Spleen (tissue), 11 donors: ENCODE data around the gene CCNT2. TPM values are rescaled to one million over a fixed set of nuclear protein-coding genes. Genes with fewer than 3 reads are reported as not detected.

Source experiments
- DNase-seq: peaks from one replicate; pipeline ENCODE4 v3.0.0-alpha.2; 2020
- H3K27ac ChIP-seq, 8 donors: fragments of 200-600 bp; sonication (generic) in 7 of 8; 1 replicate in 4 of 8; 2 replicates in 4 of 8; pipeline versions ENCODE4 v1.5.0 to v1.8.0; 2016 to 2021; ENCODE audit warnings: inconsistent platforms in 4 of 8, mild to moderate bottlenecking in 4 of 8, moderate library complexity in 1 of 8
- H3K27me3 ChIP-seq, 7 donors: fragments of 200-600 bp; sonication (generic) in 6 of 7; replicated peaks in 1 of 7; 1 replicate in 4 of 7; 2 replicates in 3 of 7; pipeline versions ENCODE4 v1.5.0 to v1.8.0; 2016 to 2021; ENCODE audit warnings: inconsistent platforms in 3 of 7, mild to moderate bottlenecking in 1 of 7
- H3K36me3 ChIP-seq, 6 donors: fragments of 200-600 bp; sonication (generic) in 5 of 6; 1 replicate in 4 of 6; 2 replicates in 2 of 6; pipeline versions ENCODE4 v1.5.0 to v1.8.0; 2016 to 2021; ENCODE audit warnings: inconsistent platforms in 2 of 6
- H3K4me1 ChIP-seq, 6 donors: fragments of 200-600 bp; sonication (generic) in 5 of 6; 1 replicate in 3 of 6; 2 replicates in 3 of 6; pipeline versions ENCODE4 v1.5.0 to v1.8.0; 2016 to 2021; ENCODE audit warnings: inconsistent platforms in 3 of 6
- H3K4me3 ChIP-seq, 8 donors: fragments of 200-600 bp; sonication (generic) in 7 of 8; 1 replicate in 4 of 8; 2 replicates in 4 of 8; pipeline versions ENCODE4 v1.5.0 to v1.8.0; 2016 to 2021; ENCODE audit warnings: inconsistent platforms in 4 of 8, mild to moderate bottlenecking in 4 of 8, moderate library complexity in 2 of 8
- H3K9me3 ChIP-seq, 8 donors: fragments of 200-600 bp; sonication (generic) in 7 of 8; 1 replicate in 4 of 8; 2 replicates in 4 of 8; pipeline versions ENCODE4 v1.5.0 to v1.8.0; 2016 to 2021; ENCODE audit warnings: inconsistent platforms in 4 of 8
- POLR2A ChIP-seq, 3 donors: fragments of 450-650 bp; IDR thresholded peaks; one replicate each; pipeline ENCODE4 v1.5.1; 2017; ENCODE audit warnings: antibody characterized with exemption in 3 of 3, mild to moderate bottlenecking in 1 of 3
- POLR2AphosphoS5 ChIP-seq, 3 donors: sonication (generic); formaldehyde crosslinking; IDR thresholded peaks; one replicate each; pipeline ENCODE4 v1.5.1; 2017; ENCODE audit warnings: antibody characterized with exemption in 3 of 3
- WGBS, 5 donors: extraction: QIAGEN DNeasy Blood & Tissue Kit in 3 of 5; methylation state at CpG; one replicate each; pipeline versions ENCODE4 v1.1.5 to v1.1.7; 2013 to 2018; 5-methylcytosine and 5-hydroxymethylcytosine counted together
- intact Hi-C: fragments of 100-400 bp; cut with DNase I; formaldehyde crosslinking; loops from one replicate; pipeline ENCODE4 v1.15.0; 2023; ENCODE audit warnings: low total_unique reads
- polyA plus RNA-seq, 3 donors: library from polyadenylated mRNA; stranded (reverse); fragments of 200-250 nt; gene quantifications; one replicate each; pipeline ENCODE4 v1.2.1, GENCODE V29; 2013
- total RNA-seq, 7 donors: library from RNA; depleted of rRNA in 3 of 7; stranded (reverse); fragments of >200 nt in 3 of 7; fragmentation: NEBNext Ultra II Directional in 4 of 7; extraction: Animal tissue kit (Norgen Biotek cat#: 25700) in 4 of 7; gene quantifications; one replicate each; pipeline versions ENCODE4 v1.1.0 to v1.2.1, GENCODE V29; 2016 to 2021
- TF ChIP-seq, protein P1 (sequence below), 11 experiments: fragments of 200-600 bp in 7 of 11; fragments of 450-650 bp in 4 of 11; sonication (generic) in 4 of 11; IDR thresholded peaks in 8 of 11; conservative IDR thresholded peaks in 3 of 11; 1 replicate in 7 of 11; 2 replicates in 4 of 11; pipeline versions ENCODE4 v1.4.0 to v1.8.0; 2016 to 2021; ENCODE audit warnings: antibody characterized with exemption in 11 of 11, inconsistent platforms in 4 of 11, mild to moderate bottlenecking in 1 of 11
- donor health status: healthy with polysubstance abuse.
- donor health status: DM: no; HTN: no; CAD: no; lungs with moderate emphysema.
- donor health status: DM: no; HTN: no; CAD: no.
- donor health status: Bipolar disorder and iron deficiency.
- donor health status: healthy.
- donor health status: DM: no; HTN: no; CAD: no.
- donor health status: DM: yes; HTN: yes; CAD: no.

CCNT2 gene
- total and polyA plus RNA-seq, 10 donors = 10.1 to 56.5 (median 47.6) TPM

DNA sequence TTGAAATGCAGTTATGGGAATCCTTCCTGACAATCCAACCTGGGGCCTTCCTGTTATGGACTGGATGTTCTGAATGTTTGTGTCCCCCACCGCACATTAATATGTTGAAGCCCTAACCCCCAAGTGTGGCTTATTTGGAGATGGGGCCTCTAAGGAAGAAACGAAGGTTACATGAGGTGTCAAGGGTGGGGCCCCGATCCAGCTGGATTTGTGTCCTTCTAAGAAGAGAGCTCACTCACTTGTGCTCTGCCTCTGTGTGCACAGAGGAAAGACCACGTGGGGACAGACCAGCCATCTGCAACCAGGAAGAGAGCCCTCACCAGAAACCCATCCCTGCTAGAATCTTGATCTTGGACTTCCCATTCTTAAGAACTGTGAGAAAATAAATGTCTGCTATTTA, 84.2 kb downstream of the CCNT2 start:
- no peak for DNase-seq
- Histone ChIP-seq H3K4me3 (no peak overlapping the region), H3K9me3 (no peaks in the 10 kb centered on the region), H3K4me1 (peaks cover 0 to 9% (median 6%) of the 10 kb centered on the region in 6 donors), H3K36me3 (no peaks in the 10 kb centered on the region), H3K27ac (no peak overlapping the region), H3K27me3 (peaks cover 0 to 32% (median 8%) of the 10 kb centered on the region in 7 donors)
- WGBS, 5 donors = 82 to 90% (median 87%) methylated on average over 4 of the region's 4 CpGs
- TF ChIP-seq POLR2AphosphoS5 (IDR thresholded peaks at IDR 0.05) = no peak
- TF ChIP-seq, protein P1, sequence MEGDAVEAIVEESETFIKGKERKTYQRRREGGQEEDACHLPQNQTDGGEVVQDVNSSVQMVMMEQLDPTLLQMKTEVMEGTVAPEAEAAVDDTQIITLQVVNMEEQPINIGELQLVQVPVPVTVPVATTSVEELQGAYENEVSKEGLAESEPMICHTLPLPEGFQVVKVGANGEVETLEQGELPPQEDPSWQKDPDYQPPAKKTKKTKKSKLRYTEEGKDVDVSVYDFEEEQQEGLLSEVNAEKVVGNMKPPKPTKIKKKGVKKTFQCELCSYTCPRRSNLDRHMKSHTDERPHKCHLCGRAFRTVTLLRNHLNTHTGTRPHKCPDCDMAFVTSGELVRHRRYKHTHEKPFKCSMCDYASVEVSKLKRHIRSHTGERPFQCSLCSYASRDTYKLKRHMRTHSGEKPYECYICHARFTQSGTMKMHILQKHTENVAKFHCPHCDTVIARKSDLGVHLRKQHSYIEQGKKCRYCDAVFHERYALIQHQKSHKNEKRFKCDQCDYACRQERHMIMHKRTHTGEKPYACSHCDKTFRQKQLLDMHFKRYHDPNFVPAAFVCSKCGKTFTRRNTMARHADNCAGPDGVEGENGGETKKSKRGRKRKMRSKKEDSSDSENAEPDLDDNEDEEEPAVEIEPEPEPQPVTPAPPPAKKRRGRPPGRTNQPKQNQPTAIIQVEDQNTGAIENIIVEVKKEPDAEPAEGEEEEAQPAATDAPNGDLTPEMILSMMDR (IDR thresholded peaks at IDR 0.05 in 8 of 11, conservative IDR thresholded peaks at IDR 0.05 in 3 of 11) = no peak
- TF ChIP-seq POLR2A (IDR thresholded peaks at IDR 0.05) = no peak
- intact Hi-C loops = no loop called here

DNA sequence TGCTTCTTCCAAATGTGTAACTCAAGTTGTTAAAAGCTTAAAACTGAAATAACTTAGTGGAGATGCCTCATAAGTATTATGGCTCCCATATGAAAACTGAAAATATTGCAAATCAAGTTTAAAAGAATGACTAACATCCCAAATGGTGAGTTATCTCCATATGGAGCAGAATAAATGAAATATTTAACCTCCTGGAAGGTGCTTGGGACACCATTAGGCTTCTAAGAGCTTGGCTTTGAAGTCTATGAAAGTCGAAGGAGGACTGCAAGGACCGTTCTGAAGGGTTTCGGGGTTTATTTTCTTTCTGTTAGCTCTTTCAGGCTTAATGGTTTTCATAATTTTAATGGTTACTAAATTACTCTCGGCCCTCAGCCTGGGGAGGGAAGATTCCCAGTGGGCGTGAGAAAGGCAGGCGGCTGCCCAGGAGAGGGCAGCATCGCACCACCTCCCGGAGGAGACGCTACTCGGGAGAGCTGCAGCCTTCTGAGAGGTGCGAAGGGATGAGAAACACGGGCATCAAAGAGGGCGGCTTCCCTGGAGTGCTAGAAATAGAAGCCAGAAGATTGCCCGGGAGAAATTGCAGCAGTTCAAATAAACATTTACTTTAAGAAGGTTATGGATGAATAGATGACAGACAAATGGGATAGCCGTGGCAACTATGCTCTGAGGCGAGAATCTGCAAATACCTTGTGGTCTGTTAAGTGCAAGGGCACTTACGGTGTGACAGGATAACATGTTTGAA, 85.6 kb downstream of the CCNT2 start:
- Histone ChIP-seq H3K27me3 (peaks cover 0 to 44% (median 12%) of the 10 kb centered on the region in 7 donors), H3K4me3 (no peak overlapping the region), H3K4me1 (peaks cover 0 to 9% (median 6%) of the 10 kb centered on the region in 6 donors), H3K36me3 (no peaks in the 10 kb centered on the region), H3K9me3 (no peaks in the 10 kb centered on the region), H3K27ac (no peak overlapping the region)
- TF ChIP-seq POLR2A (IDR thresholded peaks at IDR 0.05) (no peak), POLR2AphosphoS5 (IDR thresholded peaks at IDR 0.05) (peak in 2 of 3 donors; percentile 20 to 41)
- TF ChIP-seq, protein P1 (IDR thresholded peaks at IDR 0.05 in 8 of 11, conservative IDR thresholded peaks at IDR 0.05 in 3 of 11) = peak; percentile 51 to 91 (median 80)
- DNase-seq = peak; percentile 90
- intact Hi-C loops = loop anchor here (2.0 kb wide), 1 partner anchor 705 kb away; no protein-coding TSS in a partner anchor
- WGBS, 5 donors = 10 to 15% (median 12%) methylated on average over 17 of the region's 17 CpGs

DNA sequence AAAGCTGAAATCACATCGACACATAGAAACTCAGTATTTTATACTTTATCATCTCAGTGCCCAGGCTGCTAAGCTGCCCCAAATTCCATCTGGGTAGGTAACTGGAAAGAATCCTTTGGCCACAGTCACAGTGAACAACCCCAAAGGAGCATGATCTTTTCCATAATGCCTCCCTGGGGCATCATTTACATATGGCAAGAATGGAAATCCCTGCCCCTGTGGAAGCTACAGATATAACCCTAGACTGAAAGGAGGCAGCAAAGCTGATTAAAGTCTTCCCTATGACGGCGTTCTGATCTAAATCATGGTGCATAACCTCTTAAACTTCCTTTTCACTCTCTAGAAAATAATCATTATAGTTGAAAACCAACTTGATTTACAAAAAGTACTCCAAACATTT, 87.1 kb downstream of the CCNT2 start:
- H3K9me3 ChIP-seq = no peaks in the 10 kb centered on the region
- no peak for TF ChIP-seq POLR2AphosphoS5 (IDR thresholded peaks at IDR 0.05)
- TF ChIP-seq POLR2A (IDR thresholded peaks at IDR 0.05) = no peak
- TF ChIP-seq, protein P1 (IDR thresholded peaks at IDR 0.05 in 8 of 11, conservative IDR thresholded peaks at IDR 0.05 in 3 of 11) = no peak
- 61 to 83% (median 72%) methylated on average over 3 of the region's 3 CpGs for WGBS, 5 donors
- peaks cover 0 to 9% (median 6%) of the 10 kb centered on the region in 6 donors for H3K4me1 ChIP-seq
- H3K36me3 ChIP-seq = no peaks in the 10 kb centered on the region
- H3K4me3 ChIP-seq = no peak overlapping the region
- H3K27me3 ChIP-seq = peaks cover 0 to 44% (median 12%) of the 10 kb centered on the region in 7 donors
- no peak overlapping the region for H3K27ac ChIP-seq
- DNase-seq = no peak
- intact Hi-C loops = loop anchor here (2.0 kb wide), 1 partner anchor 703 kb away; no protein-coding TSS in a partner anchor

Other genes with a start within 250 kb of the CCNT2 start
- gene TMEM163, start 199.8 kb upstream of the CCNT2 start, total RNA-seq = 1 to 10 TPM; 2.4 to 4.5 (median 3.3) TPM
- gene TMEM163, start 199.8 kb upstream of the CCNT2 start, polyA plus RNA-seq = 10 to 100 TPM in 2 of 3 donors, 1 to 10 TPM in 1; 6.3 to 12.5 (median 10.1) TPM
- not detected for gene ACMSD, start 80.2 kb upstream of the CCNT2 start, total RNA-seq
- not detected for gene ACMSD, start 80.2 kb upstream of the CCNT2 start, polyA plus RNA-seq
- not detected for gene MAP3K19, start 128.6 kb downstream of the CCNT2 start, total RNA-seq
- not detected for gene MAP3K19, start 128.6 kb downstream of the CCNT2 start, polyA plus RNA-seq
- gene RAB3GAP1, start 133.5 kb downstream of the CCNT2 start, total RNA-seq = 10 to 100 TPM; 34.8 to 49.5 (median 41.7) TPM
- 10 to 100 TPM; 11.2 to 16.2 (median 12.5) TPM for gene RAB3GAP1, start 133.5 kb downstream of the CCNT2 start, polyA plus RNA-seq